ENCODE results near the gene PRX.
"Not testable (repeated sequence)": the region's sequence is repeated elsewhere in the genome, so short reads cannot be mapped to it uniquely, and the experiment has no call there.

The PRX gene

GRCh38 chr19:40416918-40417642, 3.9 kb upstream of the PRX start:
- Histone ChIP-seq H3K4me1 (ENCODE audit: control insufficient read depth in 5 of 5, insufficient read depth in 5 of 5, low read length in 5 of 5) (peaks cover 0 to 54% (median 32%) of the 10 kb centered on the region in 5 donors), H3K27ac (ENCODE audit: low read depth, low read length) (peak overlapping the region; percentile 75), H3K9me3 (ENCODE audit: control insufficient read depth in 5 of 5, low read length in 5 of 5) (no peaks in the 10 kb centered on the region), H3K27me3 (ENCODE audit: control insufficient read depth in 5 of 5, insufficient read depth in 4 of 5, low read length in 5 of 5) (no peaks in the 10 kb centered on the region), H3K36me3 (ENCODE audit: control insufficient read depth in 5 of 5, insufficient read depth in 5 of 5, low read length in 5 of 5) (peaks cover 0 to under 1% (median 0%) of the 10 kb centered on the region in 5 donors), H3K4me3 (ENCODE audit: low read depth in 1 of 5, low read length in 5 of 5) (peak overlapping the region in 3 of 5 donors; percentile 19 to 37 (median 36)), H3K9ac (ENCODE audit: low read length in 5 of 5) (peak overlapping the region in 3 of 5 donors; percentile 14 to 60 (median 48))

GRCh38 chr19:40415768-40416167, 2.6 kb upstream of the PRX start:
- Histone ChIP-seq H3K27me3 (ENCODE audit: control insufficient read depth in 5 of 5, insufficient read depth in 4 of 5, low read length in 5 of 5) (peaks cover 0 to 3% (median 0%) of the 10 kb centered on the region in 5 donors), H3K27ac (ENCODE audit: low read depth, low read length) (no peak overlapping the region), H3K4me1 (ENCODE audit: control insufficient read depth in 5 of 5, insufficient read depth in 5 of 5, low read length in 5 of 5) (peaks cover 0 to 57% (median 33%) of the 10 kb centered on the region in 5 donors), H3K4me3 (ENCODE audit: low read depth in 1 of 5, low read length in 5 of 5) (no peak overlapping the region), H3K36me3 (ENCODE audit: control insufficient read depth in 5 of 5, insufficient read depth in 5 of 5, low read length in 5 of 5) (no peaks in the 10 kb centered on the region), H3K9me3 (ENCODE audit: control insufficient read depth in 5 of 5, low read length in 5 of 5) (no peaks in the 10 kb centered on the region), H3K9ac (ENCODE audit: low read length in 5 of 5) (no peak overlapping the region)

- H3K9ac ChIP-seq (ENCODE audit: low read length in 5 of 5) = no peak overlapping the region
- H3K36me3 ChIP-seq (ENCODE audit: control insufficient read depth in 5 of 5, insufficient read depth in 5 of 5, low read length in 5 of 5) = no peaks in the 10 kb centered on the region
- H3K27me3 ChIP-seq (ENCODE audit: control insufficient read depth in 5 of 5, insufficient read depth in 4 of 5, low read length in 5 of 5) = peaks cover 0 to 3% (median 0%) of the 10 kb centered on the region in 5 donors
- H3K27ac ChIP-seq (ENCODE audit: low read depth, low read length) = no peak overlapping the region
- H3K9me3 ChIP-seq (ENCODE audit: control insufficient read depth in 5 of 5, low read length in 5 of 5) = no peaks in the 10 kb centered on the region
- no peak overlapping the region for H3K4me3 ChIP-seq (ENCODE audit: low read depth in 1 of 5, low read length in 5 of 5)
- H3K4me1 ChIP-seq (ENCODE audit: control insufficient read depth in 5 of 5, insufficient read depth in 5 of 5, low read length in 5 of 5) = peaks cover 0 to 54% (median 33%) of the 10 kb centered on the region in 5 donors
Observed at GRCh38 chr19:40414542-40415535, 1.7 kb upstream of the PRX start.

GRCh38 chr19:40412866-40413265, 312 bp downstream of the PRX start:
- Histone ChIP-seq H3K27ac (ENCODE audit: low read depth, low read length) (no peak overlapping the region), H3K36me3 (ENCODE audit: control insufficient read depth in 5 of 5, insufficient read depth in 5 of 5, low read length in 5 of 5) (no peaks in the 10 kb centered on the region), H3K4me1 (ENCODE audit: control insufficient read depth in 5 of 5, insufficient read depth in 5 of 5, low read length in 5 of 5) (peaks cover 2 to 52% (median 36%) of the 10 kb centered on the region in 5 donors), H3K9me3 (ENCODE audit: control insufficient read depth in 5 of 5, low read length in 5 of 5) (no peaks in the 10 kb centered on the region), H3K9ac (ENCODE audit: low read length in 5 of 5) (no peak overlapping the region), H3K4me3 (ENCODE audit: low read depth in 1 of 5, low read length in 5 of 5) (no peak overlapping the region), H3K27me3 (ENCODE audit: control insufficient read depth in 5 of 5, insufficient read depth in 4 of 5, low read length in 5 of 5) (peaks cover 0 to 3% (median 0%) of the 10 kb centered on the region in 5 donors)

- Histone ChIP-seq H3K9ac (ENCODE audit: low read length in 5 of 5) (peak overlapping the region in 1 of 5 donors; percentile 43), H3K4me3 (ENCODE audit: low read depth in 1 of 5, low read length in 5 of 5) (no peak overlapping the region), H3K9me3 (ENCODE audit: control insufficient read depth in 5 of 5, low read length in 5 of 5) (no peaks in the 10 kb centered on the region), H3K36me3 (ENCODE audit: control insufficient read depth in 5 of 5, insufficient read depth in 5 of 5, low read length in 5 of 5) (no peaks in the 10 kb centered on the region), H3K27ac (ENCODE audit: low read depth, low read length) (no peak overlapping the region), H3K27me3 (ENCODE audit: control insufficient read depth in 5 of 5, insufficient read depth in 4 of 5, low read length in 5 of 5) (peaks cover 0 to 3% (median 0%) of the 10 kb centered on the region in 5 donors), H3K4me1 (ENCODE audit: control insufficient read depth in 5 of 5, insufficient read depth in 5 of 5, low read length in 5 of 5) (peaks cover 2 to 47% (median 28%) of the 10 kb centered on the region in 5 donors)
Observed at GRCh38 chr19:40411958-40412499, 1.1 kb downstream of the PRX start.

- H3K4me3 ChIP-seq (ENCODE audit: low read depth in 1 of 5, low read length in 5 of 5) = no peak overlapping the region
- H3K27ac ChIP-seq (ENCODE audit: low read depth, low read length) = no peak overlapping the region
- no peaks in the 10 kb centered on the region for H3K9me3 ChIP-seq (ENCODE audit: control insufficient read depth in 5 of 5, low read length in 5 of 5)
- no peaks in the 10 kb centered on the region for H3K36me3 ChIP-seq (ENCODE audit: control insufficient read depth in 5 of 5, insufficient read depth in 5 of 5, low read length in 5 of 5)
- peak overlapping the region in 1 of 5 donors; percentile 43 for H3K9ac ChIP-seq (ENCODE audit: low read length in 5 of 5)
- H3K4me1 ChIP-seq (ENCODE audit: control insufficient read depth in 5 of 5, insufficient read depth in 5 of 5, low read length in 5 of 5) = peaks cover 2 to 41% (median 24%) of the 10 kb centered on the region in 5 donors
- peaks cover 0 to 3% (median 0%) of the 10 kb centered on the region in 5 donors for H3K27me3 ChIP-seq (ENCODE audit: control insufficient read depth in 5 of 5, insufficient read depth in 4 of 5, low read length in 5 of 5)
Observed at GRCh38 chr19:40411125-40411842, 1.9 kb downstream of the PRX start.

GRCh38 chr19:40410030-40410389, 3.2 kb downstream of the PRX start:
- no peak overlapping the region for H3K9ac ChIP-seq (ENCODE audit: low read length in 5 of 5)
- H3K4me1 ChIP-seq (ENCODE audit: control insufficient read depth in 5 of 5, insufficient read depth in 5 of 5, low read length in 5 of 5) = peaks cover 2 to 38% (median 25%) of the 10 kb centered on the region in 5 donors
- no peak overlapping the region for H3K4me3 ChIP-seq (ENCODE audit: low read depth in 1 of 5, low read length in 5 of 5)
- no peaks in the 10 kb centered on the region for H3K36me3 ChIP-seq (ENCODE audit: control insufficient read depth in 5 of 5, insufficient read depth in 5 of 5, low read length in 5 of 5)
- peaks cover 0 to 3% (median 0%) of the 10 kb centered on the region in 5 donors for H3K27me3 ChIP-seq (ENCODE audit: control insufficient read depth in 5 of 5, insufficient read depth in 4 of 5, low read length in 5 of 5)
- H3K9me3 ChIP-seq (ENCODE audit: control insufficient read depth in 5 of 5, low read length in 5 of 5) = no peaks in the 10 kb centered on the region
- no peak overlapping the region for H3K27ac ChIP-seq (ENCODE audit: low read depth, low read length)

GRCh38 chr19:40408598-40408925, 4.6 kb downstream of the PRX start:
- H3K9ac ChIP-seq (ENCODE audit: low read length in 5 of 5); H3K4me3 ChIP-seq (ENCODE audit: low read depth in 1 of 5, low read length in 5 of 5); H3K27ac ChIP-seq (ENCODE audit: low read depth, low read length); H3K9me3 ChIP-seq (ENCODE audit: control insufficient read depth in 5 of 5, low read length in 5 of 5); H3K27me3 ChIP-seq (ENCODE audit: control insufficient read depth in 5 of 5, insufficient read depth in 4 of 5, low read length in 5 of 5); H3K36me3 ChIP-seq (ENCODE audit: control insufficient read depth in 5 of 5, insufficient read depth in 5 of 5, low read length in 5 of 5): not testable (repeated sequence)
- peaks cover 2 to 35% (median 30%) of the 10 kb centered on the region in 5 donors for H3K4me1 ChIP-seq (ENCODE audit: control insufficient read depth in 5 of 5, insufficient read depth in 5 of 5, low read length in 5 of 5)

GRCh38 chr19:40407714-40408597, 5.2 kb downstream of the PRX start:
- H3K27me3 ChIP-seq (ENCODE audit: control insufficient read depth in 5 of 5, insufficient read depth in 4 of 5, low read length in 5 of 5) = peaks cover 0 to 3% (median 0%) of the 10 kb centered on the region in 5 donors
- no peak overlapping the region for H3K4me3 ChIP-seq (ENCODE audit: low read depth in 1 of 5, low read length in 5 of 5)
- H3K9ac ChIP-seq (ENCODE audit: low read length in 5 of 5) = no peak overlapping the region
- no peaks in the 10 kb centered on the region for H3K36me3 ChIP-seq (ENCODE audit: control insufficient read depth in 5 of 5, insufficient read depth in 5 of 5, low read length in 5 of 5)
- H3K9me3 ChIP-seq (ENCODE audit: control insufficient read depth in 5 of 5, low read length in 5 of 5) = no peaks in the 10 kb centered on the region
- peaks cover 2 to 37% (median 33%) of the 10 kb centered on the region in 5 donors for H3K4me1 ChIP-seq (ENCODE audit: control insufficient read depth in 5 of 5, insufficient read depth in 5 of 5, low read length in 5 of 5)
- H3K27ac ChIP-seq (ENCODE audit: low read depth, low read length) = no peak overlapping the region

Measured in subcutaneous abdominal adipose tissue (tissue), 5 donors.